ENCODE results near the gene RASA2. TPM values are rescaled to one million over a fixed set of nuclear protein-coding genes. Genes with fewer than 3 reads are reported as not detected.

Gene RASA2
- total RNA-seq, 2 donors from 2014 or later: 15.4 to 23.1 TPM

GRCh38 chr3:141553055-141553454 lies 66.2 kb downstream of the RASA2 start:
- Histone ChIP-seq H3K9me3 (no peaks in the 10 kb centered on the region), H3K4me3 (no peak overlapping the region), H3K27ac (no peak overlapping the region), H3K27me3 (replicated peaks; ENCODE audit: insufficient read depth) (no peaks in the 10 kb centered on the region), H3K4me1 (ENCODE audit: control insufficient read depth in 1 of 2, low read depth in 2 of 2) (peaks cover 0 to 4% of the 10 kb centered on the region in 2 donors), H3K36me3 (peaks cover 6% of the 10 kb centered on the region)
- DNase-seq (ENCODE audit: low spot score) (no peak), ATAC-seq (ENCODE audit: insufficient number of reproducible peaks, low FRiP score, low read depth) (no peak)
- TF ChIP-seq CTCF (IDR thresholded peaks at IDR 0.05): no peak

GRCh38 chr3:141556034-141556433 lies 69.2 kb downstream of the RASA2 start:
- H3K36me3 ChIP-seq: peaks cover 6% of the 10 kb centered on the region
- no peak overlapping the region for H3K4me3 ChIP-seq
- no peak overlapping the region for H3K27ac ChIP-seq
- no peaks in the 10 kb centered on the region for H3K27me3 ChIP-seq (replicated peaks; ENCODE audit: insufficient read depth)
- TF ChIP-seq CTCF (IDR thresholded peaks at IDR 0.05): no peak
- no peak for DNase-seq (ENCODE audit: low spot score)
- H3K4me1 ChIP-seq (ENCODE audit: control insufficient read depth in 1 of 2, low read depth in 2 of 2): peaks cover under 1 to 4% of the 10 kb centered on the region in 2 donors
- H3K9me3 ChIP-seq: no peaks in the 10 kb centered on the region
- no peak for ATAC-seq (ENCODE audit: insufficient number of reproducible peaks, low FRiP score, low read depth)

- Histone ChIP-seq H3K4me1 (ENCODE audit: control insufficient read depth in 1 of 2, low read depth in 2 of 2) (peaks cover 0 to 4% of the 10 kb centered on the region in 2 donors), H3K36me3 (peaks cover 6% of the 10 kb centered on the region), H3K9me3 (no peaks in the 10 kb centered on the region), H3K27me3 (replicated peaks; ENCODE audit: insufficient read depth) (no peaks in the 10 kb centered on the region), H3K4me3 (no peak overlapping the region), H3K27ac (no peak overlapping the region)
- no peak for ATAC-seq (ENCODE audit: insufficient number of reproducible peaks, low FRiP score, low read depth)
- no peak for TF ChIP-seq CTCF (IDR thresholded peaks at IDR 0.05)
- DNase-seq (ENCODE audit: low spot score): no peak
These were observed 71.3 kb downstream of the RASA2 start for GRCh38 chr3:141557961-141558706.

- no peak for DNase-seq (ENCODE audit: low spot score)
- no peak for ATAC-seq (ENCODE audit: insufficient number of reproducible peaks, low FRiP score, low read depth)
- Histone ChIP-seq H3K36me3 (no peaks in the 10 kb centered on the region), H3K9me3 (no peaks in the 10 kb centered on the region), H3K4me1 (ENCODE audit: control insufficient read depth in 1 of 2, low read depth in 2 of 2) (peaks cover 0 to 4% of the 10 kb centered on the region in 2 donors), H3K27ac (no peak overlapping the region), H3K4me3 (no peak overlapping the region), H3K27me3 (replicated peaks; ENCODE audit: insufficient read depth) (no peaks in the 10 kb centered on the region)
- TF ChIP-seq CTCF (IDR thresholded peaks at IDR 0.05): peak; percentile 94
These were observed 74.7 kb downstream of the RASA2 start for GRCh38 chr3:141561426-141562034.

- Histone ChIP-seq H3K27ac (no peak overlapping the region), H3K36me3 (no peaks in the 10 kb centered on the region), H3K9me3 (no peaks in the 10 kb centered on the region), H3K27me3 (replicated peaks; ENCODE audit: insufficient read depth) (no peaks in the 10 kb centered on the region), H3K4me1 (ENCODE audit: control insufficient read depth in 1 of 2, low read depth in 2 of 2) (peaks cover 0 to 4% of the 10 kb centered on the region in 2 donors), H3K4me3 (no peak overlapping the region)
- no peak for DNase-seq (ENCODE audit: low spot score)
- no peak for ATAC-seq (ENCODE audit: insufficient number of reproducible peaks, low FRiP score, low read depth)
- no peak for TF ChIP-seq CTCF (IDR thresholded peaks at IDR 0.05)
These were observed 77.4 kb downstream of the RASA2 start for GRCh38 chr3:141564241-141564640.
